GM20000 (cell line): Measurements from ENCODE around the gene GARNL3.

Source experiments
- DNase-seq: peaks from one replicate; pipeline ENCODE4 v3.0.0; 2012; ENCODE audit warnings: low spot score
- CTCF ChIP-seq: IDR thresholded peaks from 2 replicates; pipeline ENCODE4 v1.5.1; 2012; ENCODE audit warnings: mild to moderate bottlenecking, control low read depth; ENCODE audit errors: extremely low read depth, missing control alignments

Gene GARNL3

DNA sequence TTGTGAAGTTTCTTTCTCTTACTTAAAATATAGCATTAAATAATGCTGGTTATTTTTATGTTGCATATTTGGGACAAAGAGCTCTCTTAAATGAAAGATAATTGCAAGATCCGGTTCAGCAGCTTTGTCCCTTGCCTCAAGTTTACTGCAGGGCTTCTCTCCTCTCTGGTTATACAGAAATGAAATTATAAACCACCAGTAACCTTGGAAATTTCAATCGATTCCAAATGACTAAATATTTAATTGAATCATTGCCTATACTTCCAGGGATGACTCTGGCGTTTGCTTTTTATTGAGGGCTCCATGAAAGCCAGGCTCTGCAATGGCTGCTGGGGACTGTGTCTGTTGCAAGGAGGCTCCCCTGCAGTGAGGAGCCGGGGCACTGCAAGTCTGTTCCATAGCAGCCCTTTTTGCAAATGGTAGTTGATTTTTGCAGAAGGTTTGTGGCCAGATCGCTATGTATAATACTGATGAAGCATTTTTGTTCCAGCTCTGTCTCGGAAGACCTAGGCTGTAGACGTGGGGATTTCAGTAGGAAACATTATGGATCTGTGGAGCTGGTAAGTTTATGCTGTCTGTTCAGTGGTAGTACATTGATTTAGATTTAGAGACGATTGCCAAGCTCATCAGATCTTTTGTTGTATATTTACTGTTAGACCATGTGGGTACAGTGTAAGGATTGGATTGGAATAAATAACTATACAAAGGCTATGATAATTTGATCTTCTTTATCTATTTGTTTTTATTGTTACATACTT is at the start of gene GARNL3:
Gene GARNL3 (plus strand): TSS at position 313 of the 758 bp plus-strand sequence. CDS start 104 bp downstream, at position 417.
- no peak for DNase-seq
- no peak for TF ChIP-seq CTCF

DNA sequence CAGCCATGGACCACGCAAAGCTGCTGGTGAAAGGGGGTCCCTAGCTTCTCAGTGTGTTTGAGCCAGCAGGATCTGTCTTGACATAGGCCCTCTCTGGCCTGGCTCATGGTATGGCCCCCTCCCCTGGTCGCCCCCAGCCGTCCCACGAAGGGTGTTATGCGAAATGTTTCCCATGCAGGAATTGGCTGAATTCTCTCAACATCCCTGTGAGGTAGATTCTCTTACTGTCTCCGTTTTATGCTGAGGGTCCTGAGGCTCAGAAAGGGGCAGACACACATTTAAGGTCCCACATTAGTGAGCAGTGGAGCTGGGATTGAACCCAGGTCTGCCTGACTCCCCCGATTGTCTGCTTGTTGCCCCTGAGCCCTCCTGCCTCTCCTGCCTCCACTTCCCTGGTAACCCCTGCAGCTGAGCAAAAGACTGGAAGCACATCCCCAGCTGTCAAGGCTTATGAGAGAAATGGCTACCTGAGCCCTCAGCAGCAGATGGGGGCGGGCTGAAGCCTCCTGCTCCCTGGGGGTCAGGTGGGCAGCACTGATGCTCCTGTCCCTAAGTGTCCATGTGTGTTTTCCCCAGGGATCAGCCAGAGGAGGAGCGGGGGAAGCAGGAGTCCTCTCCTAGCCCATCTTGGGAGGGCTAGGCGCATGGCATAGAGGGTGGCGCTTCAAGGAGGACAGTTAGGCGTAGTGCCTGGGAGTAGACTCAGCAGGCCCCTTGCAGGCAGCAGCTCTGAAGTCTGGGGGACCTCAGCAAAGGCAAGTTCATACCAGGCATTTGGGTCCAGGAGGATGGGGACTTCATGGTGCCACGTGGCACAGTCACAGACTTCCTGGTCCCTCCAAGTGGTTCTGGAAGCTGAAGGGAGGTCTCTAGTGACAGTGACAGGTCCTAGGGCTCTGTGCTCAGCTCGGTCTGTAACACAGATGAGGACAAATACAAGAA is 49.0 kb upstream of the GARNL3 start:
- TF ChIP-seq CTCF = no peak
- DNase-seq = no peak

DNA sequence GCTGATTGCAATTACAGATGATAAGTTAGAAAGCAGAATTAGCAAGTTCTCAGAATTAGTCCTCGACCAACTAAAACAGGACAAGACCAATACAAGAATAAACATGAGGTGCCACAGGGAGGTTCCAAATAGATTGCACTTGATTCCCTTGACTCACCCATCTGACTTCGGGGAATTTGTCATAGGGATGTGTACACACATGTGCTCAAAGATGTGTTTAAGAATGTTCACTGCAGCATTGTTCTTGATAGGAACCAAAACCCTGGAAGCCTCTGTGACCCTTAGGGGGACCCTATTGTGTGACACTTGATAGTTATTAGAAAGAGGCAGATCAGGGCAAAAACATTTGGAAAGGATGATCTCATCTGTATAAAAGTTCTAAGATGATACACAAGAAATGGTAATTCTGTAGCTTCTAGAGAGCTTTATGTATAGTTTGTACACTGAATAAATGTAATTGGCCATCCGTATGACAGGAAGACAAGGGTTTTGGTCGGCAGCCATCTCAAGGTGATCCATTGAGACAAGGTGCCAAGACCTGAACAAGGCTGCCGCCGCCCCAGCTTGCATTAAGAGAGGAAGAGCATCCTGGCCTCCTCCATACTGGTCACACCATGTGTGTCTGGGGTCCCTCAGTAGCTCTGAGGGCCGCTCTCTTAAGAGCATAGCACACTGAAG is 48.2 kb upstream of the GARNL3 start:
- no peak for TF ChIP-seq CTCF
- DNase-seq = no peak

DNA sequence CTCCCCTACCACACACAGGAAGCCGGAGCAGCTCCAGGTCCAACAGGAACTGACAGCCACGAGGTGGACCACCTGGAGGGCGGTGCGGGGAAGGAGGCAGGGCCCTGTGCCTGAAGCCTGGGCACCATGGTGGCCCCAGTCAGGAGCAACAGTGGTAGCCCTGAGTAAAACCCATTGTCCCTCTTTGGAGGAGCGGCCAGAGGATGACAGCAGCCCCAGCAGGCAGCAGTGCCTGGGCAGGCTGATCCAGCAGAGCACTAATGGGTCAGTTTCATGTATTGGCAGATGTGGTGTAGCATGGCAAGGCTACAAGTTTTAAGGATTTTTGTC is 47.7 kb upstream of the GARNL3 start:
- no peak for TF ChIP-seq CTCF
- no peak for DNase-seq

DNA sequence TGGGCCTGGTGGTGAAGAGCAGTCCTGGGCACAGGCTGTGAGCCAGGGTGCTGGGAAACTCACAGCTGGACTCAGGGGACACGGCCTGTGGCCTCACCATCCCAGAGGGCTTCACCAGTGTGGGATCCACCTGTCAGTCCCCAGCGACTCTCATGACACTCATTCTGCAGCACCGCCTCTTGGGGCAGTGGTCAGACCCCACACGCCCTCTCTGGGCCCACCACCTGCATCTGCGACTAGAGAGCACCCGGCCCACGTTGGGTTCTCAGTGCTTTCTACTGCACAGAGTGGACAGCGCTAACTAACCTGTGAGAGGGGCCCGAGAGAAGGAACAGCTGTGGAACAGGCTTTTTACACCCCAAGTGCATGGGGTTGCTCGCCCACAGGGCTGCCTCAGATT is 45.8 kb upstream of the GARNL3 start:
- no peak for TF ChIP-seq CTCF
- no peak for DNase-seq

DNA sequence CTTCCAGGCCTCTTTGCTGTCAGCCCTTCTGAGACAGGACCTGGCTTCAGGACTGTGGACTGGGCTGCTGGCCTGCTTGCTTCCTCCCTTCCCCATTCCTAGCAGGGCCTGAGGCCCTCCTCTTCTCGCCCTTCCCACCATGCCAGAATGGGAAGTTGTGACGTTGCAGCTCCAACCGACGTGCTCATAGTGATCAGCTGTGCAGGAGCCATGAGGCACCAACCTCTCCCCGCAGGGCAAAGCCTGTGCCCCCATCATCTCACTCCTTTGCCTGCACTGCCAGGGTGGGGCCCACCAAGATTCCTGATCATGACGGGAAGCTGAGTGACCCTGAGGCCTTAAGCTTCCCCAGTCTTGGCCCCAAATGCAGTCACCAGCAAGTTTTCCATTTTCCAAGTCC is 45.1 kb upstream of the GARNL3 start:
- TF ChIP-seq CTCF = no peak
- DNase-seq = no peak

GRCh38 chr9:127221695-127222094 is 42.9 kb upstream of the GARNL3 start:
- TF ChIP-seq CTCF = no peak
- DNase-seq = no peak
